Neural progenitor cell (in vitro differentiated cells): ENCODE results near the gene ZNF836. TPM values are rescaled to one million over a fixed set of nuclear protein-coding genes. Genes with fewer than 3 reads are reported as not detected.
"Not testable (repeated sequence)": the region's sequence is repeated elsewhere in the genome, so short reads cannot be mapped to it uniquely, and the experiment has no call there.

Experiments used
- DNase-seq: peaks from one replicate; pipeline ENCODE4 v3.0.0-alpha.2; 2016; ENCODE audit warnings: low spot score
- H2AFZ ChIP-seq: fragments of 200-600 bp; sonication (generic); replicated peaks from 2 replicates; pipeline ENCODE4 v1.6.1; 2016; ENCODE audit warnings: antibody characterized with exemption
- H3F3A ChIP-seq: fragments of 200-600 bp; sonication (generic); 2 replicates; pipeline ENCODE4 v1.6.1; 2016; ENCODE audit warnings: antibody characterized with exemption, low read depth
- H3K27ac ChIP-seq: fragments of 200-600 bp; sonication (generic); 2 replicates; pipeline ENCODE4 v1.5.1; 2016; ENCODE audit warnings: mild to moderate bottlenecking
- H3K27me3 ChIP-seq: fragments of 200-600 bp; sonication (generic); 2 replicates; pipeline ENCODE4 v1.6.1; 2016; ENCODE audit warnings: mild to moderate bottlenecking, moderate library complexity
- H3K36me3 ChIP-seq: fragments of 200-600 bp; sonication (generic); 2 replicates; pipeline ENCODE4 v1.5.1; 2016
- H3K4me1 ChIP-seq: fragments of 200-600 bp; sonication (generic); 2 replicates; pipeline ENCODE4 v1.6.1; 2016; ENCODE audit warnings: mixed run types
- H3K4me2 ChIP-seq: fragments of 200-600 bp; sonication (generic); 2 replicates; pipeline ENCODE4 v1.6.1; 2016
- H3K4me3 ChIP-seq: fragments of 200-600 bp; sonication (generic); 2 replicates; pipeline ENCODE4 v1.5.1; 2016
- H3K79me2 ChIP-seq: fragments of 200-600 bp; sonication (generic); 2 replicates; pipeline ENCODE4 v1.6.1; 2016; ENCODE audit warnings: low read depth
- H3K9ac ChIP-seq: fragments of 200-600 bp; sonication (generic); 2 replicates; pipeline ENCODE4 v1.6.1; 2016
- H3K9me3 ChIP-seq: fragments of 200-600 bp; sonication (generic); 2 replicates; pipeline ENCODE4 v1.5.1; 2016; ENCODE audit warnings: low read depth
- H4K20me1 ChIP-seq: fragments of 200-600 bp; sonication (generic); 2 replicates; pipeline ENCODE4 v1.6.1; 2016; ENCODE audit warnings: low read depth
- H3K27ac Mint-ChIP-seq: 3 replicates; pipeline ENCODE4 v1.8.0; 2021; ENCODE audit warnings: mixed read lengths
- H3K27me3 Mint-ChIP-seq: 2 replicates; pipeline ENCODE4 v1.8.0; 2022; ENCODE audit warnings: low read depth, mild to moderate bottlenecking, inconsistent platforms, moderate library complexity, mixed read lengths; ENCODE audit not compliant: insufficient read depth
- H3K36me3 Mint-ChIP-seq: 3 replicates; pipeline ENCODE4 v1.8.0; 2021; ENCODE audit warnings: mixed read lengths
- H3K4me1 Mint-ChIP-seq: 3 replicates; pipeline ENCODE4 v1.8.0; 2021; ENCODE audit warnings: mixed read lengths
- H3K4me3 Mint-ChIP-seq: 3 replicates; pipeline ENCODE4 v1.8.0; 2021; ENCODE audit warnings: mild to moderate bottlenecking, moderate library complexity, mixed read lengths
- H3K9me3 Mint-ChIP-seq: 3 replicates; pipeline ENCODE4 v1.8.0; 2020; ENCODE audit warnings: mixed read lengths
- CTCF ChIP-seq: fragments of 200-600 bp; sonication (generic); IDR thresholded peaks from 2 replicates; pipeline ENCODE4 v1.5.1; 2017; ENCODE audit warnings: antibody characterized with exemption, mild to moderate bottlenecking
- EZH2 ChIP-seq: fragments of 200-600 bp; sonication (generic); IDR thresholded peaks from 2 replicates; pipeline ENCODE4 v1.6.1; 2017; ENCODE audit warnings: antibody characterized with exemption, mild to moderate bottlenecking, moderate library complexity
- EZH2phosphoT487 ChIP-seq: fragments of 200-600 bp; sonication (generic); IDR thresholded peaks from 2 replicates; pipeline ENCODE4 v1.6.1; 2017; ENCODE audit warnings: antibody characterized with exemption
- total RNA-seq: library from RNA; depleted of rRNA; stranded (reverse); fragments of >200 nt; gene quantifications from 2 replicates; pipeline ENCODE4 v1.2.3, GENCODE V29; 2015; ENCODE audit warnings: low replicate concordance

The ZNF836 gene
- total RNA-seq, 1 donor from 2014 or later: 8.3 TPM

DNA sequence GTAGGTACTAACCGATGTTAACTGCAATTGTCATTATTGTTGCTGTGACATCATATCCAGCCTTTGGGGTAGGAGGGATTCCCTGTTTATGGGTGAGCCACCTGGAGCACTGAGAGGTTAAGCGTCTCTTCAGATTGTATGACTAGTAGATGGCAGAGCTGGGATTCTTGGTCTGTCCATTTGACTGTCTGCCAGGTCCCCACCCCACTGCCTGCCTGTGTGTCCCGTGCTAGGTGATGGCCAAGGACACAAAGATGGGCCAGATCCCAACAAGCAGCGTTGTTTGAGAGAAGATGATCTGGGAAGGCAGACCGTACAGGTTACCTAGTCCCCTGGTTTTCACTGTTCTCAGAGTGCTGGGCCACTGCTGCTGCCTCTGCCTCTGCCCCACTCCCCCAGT is 35.1 kb upstream of the ZNF836 start:
- Histone ChIP-seq H3F3A (no peaks in the 10 kb centered on the region), H3K79me2 (peaks cover 45% of the 10 kb centered on the region), H3K4me2 (no peak overlapping the region), H4K20me1 (peaks cover 48% of the 10 kb centered on the region), H3K4me3 (no peak overlapping the region), H3K4me1 (no peaks in the 10 kb centered on the region), H3K36me3 (no peaks in the 10 kb centered on the region), H3K9me3 (no peaks in the 10 kb centered on the region), H3K27me3 (no peaks in the 10 kb centered on the region), H3K27ac (no peak overlapping the region), H3K9ac (no peak overlapping the region), H2AFZ (no peak overlapping the region)
- Mint-ChIP-seq H3K4me1 (no peaks in the 10 kb centered on the region), H3K36me3 (peaks cover 51% of the 10 kb centered on the region), H3K4me3 (no peak overlapping the region), H3K9me3 (no peaks in the 10 kb centered on the region), H3K27me3 (peaks cover under 1% of the 10 kb centered on the region), H3K27ac (no peak overlapping the region)
- no peak for DNase-seq
- no peak for TF ChIP-seq EZH2
- no peak for TF ChIP-seq CTCF
- TF ChIP-seq EZH2phosphoT487: no peak

GRCh38 chr19:52200755-52201391 is 29.5 kb upstream of the ZNF836 start:
- DNase-seq, H2AFZ ChIP-seq, H3K4me1 ChIP-seq, H3K27me3 ChIP-seq, H3K4me3 ChIP-seq, H3K9me3 Mint-ChIP-seq, H3K4me2 ChIP-seq, H3K27me3 Mint-ChIP-seq, H3K27ac ChIP-seq, H3K27ac Mint-ChIP-seq, H3K9me3 ChIP-seq, H3K4me1 Mint-ChIP-seq, H3F3A ChIP-seq, H3K9ac ChIP-seq, H3K36me3 ChIP-seq, H3K4me3 Mint-ChIP-seq: not testable (repeated sequence)
- peaks cover 61% of the 10 kb centered on the region for H3K36me3 Mint-ChIP-seq
- peaks cover 88% of the 10 kb centered on the region for H3K79me2 ChIP-seq
- peaks cover 90% of the 10 kb centered on the region for H4K20me1 ChIP-seq

- Histone ChIP-seq H3K79me2 (peaks cover 91% of the 10 kb centered on the region), H4K20me1 (peaks cover 92% of the 10 kb centered on the region), H3K4me1 (no peaks in the 10 kb centered on the region), H3K4me2 (no peak overlapping the region), H3K27ac (no peak overlapping the region), H3K9me3 (no peaks in the 10 kb centered on the region), H3K9ac (no peak overlapping the region), H3K4me3 (no peak overlapping the region), H3K36me3 (no peaks in the 10 kb centered on the region), H3K27me3 (no peaks in the 10 kb centered on the region), H2AFZ (no peak overlapping the region), H3F3A (no peaks in the 10 kb centered on the region)
- DNase-seq: no peak
- H3K36me3 Mint-ChIP-seq: peaks cover 63% of the 10 kb centered on the region
- peaks cover 3% of the 10 kb centered on the region for H3K9me3 Mint-ChIP-seq
- peaks cover 2% of the 10 kb centered on the region for H3K27me3 Mint-ChIP-seq
- H3K4me3 Mint-ChIP-seq: no peak overlapping the region
- no peak overlapping the region for H3K27ac Mint-ChIP-seq
- no peaks in the 10 kb centered on the region for H3K4me1 Mint-ChIP-seq
- no peak for TF ChIP-seq CTCF
- TF ChIP-seq EZH2: no peak
- TF ChIP-seq EZH2phosphoT487: no peak
Measured at GRCh38 chr19:52200044-52200443, 28.6 kb upstream of the ZNF836 start.

DNA sequence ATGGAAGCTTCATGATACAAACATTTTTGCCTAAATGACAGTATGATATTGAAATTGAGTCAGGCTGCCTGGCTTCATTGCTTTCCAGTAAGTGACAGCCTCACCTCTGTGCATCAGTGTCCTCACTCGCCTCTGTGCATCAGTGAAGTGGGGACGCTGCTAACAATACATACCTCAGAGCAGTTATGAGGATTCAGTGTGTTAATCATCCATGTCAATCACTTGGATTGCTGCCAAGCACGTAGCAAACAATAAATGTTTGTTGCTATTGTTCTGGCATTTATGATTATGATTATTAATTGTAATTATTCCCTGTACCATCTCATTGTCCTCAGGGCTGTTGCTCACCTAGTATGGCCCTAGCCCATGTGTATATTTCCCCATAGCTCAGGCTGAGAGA is 27.3 kb upstream of the ZNF836 start:
- no peak overlapping the region for H2AFZ ChIP-seq
- H3K36me3 Mint-ChIP-seq: peaks cover 60% of the 10 kb centered on the region
- peaks cover 13% of the 10 kb centered on the region for H3K9me3 Mint-ChIP-seq
- peaks cover 6% of the 10 kb centered on the region for H3K27me3 Mint-ChIP-seq
- no peak overlapping the region for H3K4me3 Mint-ChIP-seq
- H3F3A ChIP-seq: no peaks in the 10 kb centered on the region
- H4K20me1 ChIP-seq: peaks cover 91% of the 10 kb centered on the region
- TF ChIP-seq CTCF (no peak), EZH2phosphoT487 (no peak), EZH2 (no peak)
- no peaks in the 10 kb centered on the region for H3K9me3 ChIP-seq
- no peaks in the 10 kb centered on the region for H3K4me1 ChIP-seq
- H3K27ac ChIP-seq: no peak overlapping the region
- no peaks in the 10 kb centered on the region for H3K27me3 ChIP-seq
- no peak for DNase-seq
- peaks cover 91% of the 10 kb centered on the region for H3K79me2 ChIP-seq
- H3K9ac ChIP-seq: no peak overlapping the region
- no peak overlapping the region for H3K4me2 ChIP-seq
- H3K4me1 Mint-ChIP-seq: no peaks in the 10 kb centered on the region
- no peaks in the 10 kb centered on the region for H3K36me3 ChIP-seq
- no peak overlapping the region for H3K4me3 ChIP-seq
- no peak overlapping the region for H3K27ac Mint-ChIP-seq
